Stomach smooth muscle (tissue), 2 donors: Measurements from ENCODE around the gene BACE2.

Experiments
- H3K27ac ChIP-seq: one replicate; pipeline ENCODE4 v1.7.0; 2013; ENCODE audit warnings: mild to moderate bottlenecking, low read length, inconsistent platforms
- H3K27me3 ChIP-seq, 2 donors: one replicate each; pipeline ENCODE4 v1.7.0; 2013; ENCODE audit warnings: low read length in 2 of 2; ENCODE audit not compliant: insufficient read depth in 2 of 2, control insufficient read depth in 1 of 2
- H3K36me3 ChIP-seq, 2 donors: one replicate each; pipeline ENCODE4 v1.7.0; 2013; ENCODE audit warnings: low read length in 2 of 2; ENCODE audit not compliant: control insufficient read depth in 2 of 2, insufficient read depth in 2 of 2
- H3K4me1 ChIP-seq: one replicate; pipeline ENCODE4 v1.7.0; 2013; ENCODE audit warnings: low read length; ENCODE audit not compliant: control insufficient read depth, insufficient read depth
- H3K4me3 ChIP-seq, 2 donors: one replicate each; pipeline ENCODE4 v1.7.0; 2013; ENCODE audit warnings: low read length in 2 of 2
- H3K9ac ChIP-seq, 2 donors: one replicate each; pipeline ENCODE4 v1.7.0; 2013; ENCODE audit warnings: low read length in 2 of 2, mild to moderate bottlenecking in 1 of 2
- H3K9me3 ChIP-seq, 2 donors: one replicate each; pipeline ENCODE4 v1.7.0; 2013; ENCODE audit warnings: low read length in 2 of 2; ENCODE audit not compliant: control insufficient read depth in 2 of 2
- donor health status: healthy.
- donor health status: Pancreatic carcinoma.

BACE2 gene

GRCh38 chr21:41164981-41165655 lies 2.8 kb upstream of the BACE2 start:
- H3K9ac ChIP-seq = no peak overlapping the region

GRCh38 chr21:41166884-41167283 lies 1.1 kb upstream of the BACE2 start:
- H3K27ac ChIP-seq = no peak overlapping the region
- peak overlapping the region; percentile 56 to 79 for H3K4me3 ChIP-seq
- peak overlapping the region; percentile 78 to 82 for H3K9ac ChIP-seq
- H3K9me3 ChIP-seq = no peaks in the 10 kb centered on the region
- H3K36me3 ChIP-seq = no peaks in the 10 kb centered on the region
- H3K27me3 ChIP-seq = no peaks in the 10 kb centered on the region
- H3K4me1 ChIP-seq = peaks cover 20% of the 10 kb centered on the region

More at GRCh38 chr21:41164981-41165655, 2.8 kb upstream of the BACE2 start:
- no peaks in the 10 kb centered on the region for H3K9me3 ChIP-seq
- H3K27me3 ChIP-seq = no peaks in the 10 kb centered on the region
- peaks cover 9% of the 10 kb centered on the region for H3K4me1 ChIP-seq
- H3K4me3 ChIP-seq = no peak overlapping the region
- no peaks in the 10 kb centered on the region for H3K36me3 ChIP-seq
- no peak overlapping the region for H3K27ac ChIP-seq

GRCh38 chr21:41168391-41169257 lies 664 bp downstream of the BACE2 start:
- Histone ChIP-seq H3K27me3 (no peaks in the 10 kb centered on the region), H3K4me1 (peaks cover 20% of the 10 kb centered on the region), H3K9ac (peak overlapping the region; percentile 71 to 88), H3K9me3 (no peaks in the 10 kb centered on the region), H3K27ac (peak overlapping the region; percentile 80), H3K36me3 (no peaks in the 10 kb centered on the region), H3K4me3 (peak overlapping the region; percentile 65 to 79)

DNA sequence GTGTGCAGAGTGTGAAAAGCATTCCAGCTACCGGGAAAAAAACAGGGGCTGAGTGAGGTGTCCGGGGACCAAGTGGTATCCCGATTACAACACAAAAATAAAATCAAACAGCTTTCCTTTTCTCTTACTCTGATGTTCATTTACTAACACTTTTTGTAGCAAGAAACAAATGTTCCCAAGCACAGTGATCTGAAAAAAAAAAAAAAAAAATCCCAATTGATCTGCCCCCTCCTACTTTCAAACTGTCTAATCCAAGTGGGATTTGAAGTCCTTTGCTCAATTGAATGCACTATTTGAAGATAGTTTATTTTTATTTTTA lies 1.3 kb downstream of the BACE2 start:
- Histone ChIP-seq H3K27me3 (no peaks in the 10 kb centered on the region), H3K4me3 (peak overlapping the region; percentile 62 to 79), H3K27ac (peak overlapping the region; percentile 53), H3K36me3 (no peaks in the 10 kb centered on the region), H3K4me1 (peaks cover 20% of the 10 kb centered on the region), H3K9ac (peak overlapping the region; percentile 21 to 60), H3K9me3 (no peaks in the 10 kb centered on the region)

GRCh38 chr21:41169701-41170100 lies 1.7 kb downstream of the BACE2 start:
- H3K4me3 ChIP-seq = peak overlapping the region in 1 of 2 donors; percentile 79
- H3K27me3 ChIP-seq = no peaks in the 10 kb centered on the region
- H3K9me3 ChIP-seq = no peaks in the 10 kb centered on the region
- H3K36me3 ChIP-seq = no peaks in the 10 kb centered on the region
- H3K4me1 ChIP-seq = peaks cover 22% of the 10 kb centered on the region
- peak overlapping the region; percentile 53 for H3K27ac ChIP-seq
- peak overlapping the region; percentile 55 to 60 for H3K9ac ChIP-seq

DNA sequence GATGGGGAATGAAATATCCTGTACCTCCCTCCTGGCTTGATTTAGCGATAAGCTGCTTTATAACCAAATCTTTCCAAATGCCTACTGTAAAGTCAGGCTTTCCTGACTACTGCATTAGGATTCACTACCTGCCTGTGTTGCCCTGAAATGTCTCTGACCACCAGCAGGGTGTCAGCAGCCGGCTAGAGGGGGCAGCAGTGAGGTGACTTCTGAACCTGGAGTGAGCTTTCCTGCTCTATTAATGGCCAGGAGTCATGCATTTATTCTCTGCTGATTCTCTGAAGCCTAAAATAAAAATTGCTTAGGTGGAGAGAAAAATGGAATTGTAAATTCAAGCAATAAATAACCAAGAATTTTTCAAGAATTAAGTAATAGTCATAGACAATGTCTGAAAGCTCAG lies 2.5 kb downstream of the BACE2 start:
- Histone ChIP-seq H3K36me3 (no peaks in the 10 kb centered on the region), H3K27ac (no peak overlapping the region), H3K27me3 (no peaks in the 10 kb centered on the region), H3K4me3 (no peak overlapping the region), H3K4me1 (peaks cover 24% of the 10 kb centered on the region), H3K9me3 (no peaks in the 10 kb centered on the region), H3K9ac (peak overlapping the region in 1 of 2 donors; percentile 20)

DNA sequence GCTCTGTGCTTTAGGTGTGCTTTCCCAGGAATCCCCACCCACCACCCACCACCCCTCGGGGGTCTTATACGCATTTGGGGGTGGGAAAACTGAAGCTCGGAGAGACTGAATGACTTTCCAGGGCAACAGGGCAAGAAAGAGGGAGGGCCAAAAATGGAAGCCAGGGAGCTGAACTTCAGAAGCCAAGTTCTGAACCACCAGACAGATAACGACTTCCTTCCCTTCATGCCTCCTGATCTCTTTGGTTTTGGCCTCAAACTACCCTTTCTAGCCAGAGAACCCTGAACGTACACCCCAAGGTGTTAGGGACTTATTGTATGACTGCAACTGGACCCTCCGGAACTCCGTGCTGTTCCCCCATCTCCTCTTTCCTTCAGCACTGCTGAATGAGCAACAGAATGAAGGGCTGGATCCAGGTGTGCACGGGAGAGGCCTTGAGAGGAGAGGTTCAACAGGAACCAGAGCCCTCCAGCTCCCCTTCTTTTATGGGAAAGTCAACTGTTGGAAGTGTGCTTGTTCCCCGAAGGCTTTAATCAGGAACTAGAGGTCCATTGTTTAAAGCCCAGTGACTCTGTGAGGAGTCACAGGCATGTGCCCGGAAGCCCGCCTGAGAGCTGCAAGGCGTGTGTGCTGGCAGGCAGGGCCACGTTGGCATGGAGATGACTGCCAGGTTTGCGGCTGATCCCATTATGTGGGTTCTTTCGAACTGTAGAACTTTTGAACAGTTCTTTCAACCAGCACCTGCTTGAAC lies 3.1 kb downstream of the BACE2 start:
- no peaks in the 10 kb centered on the region for H3K36me3 ChIP-seq
- H3K4me3 ChIP-seq = peak overlapping the region in 1 of 2 donors; percentile 29
- H3K4me1 ChIP-seq = peaks cover 24% of the 10 kb centered on the region
- no peaks in the 10 kb centered on the region for H3K9me3 ChIP-seq
- peak overlapping the region; percentile 46 for H3K27ac ChIP-seq
- H3K9ac ChIP-seq = peak overlapping the region in 1 of 2 donors; percentile 20
- no peaks in the 10 kb centered on the region for H3K27me3 ChIP-seq

- Histone ChIP-seq H3K27ac (no peak overlapping the region), H3K36me3 (no peaks in the 10 kb centered on the region), H3K9ac (no peak overlapping the region), H3K9me3 (no peaks in the 10 kb centered on the region), H3K27me3 (no peaks in the 10 kb centered on the region), H3K4me1 (peaks cover 29% of the 10 kb centered on the region), H3K4me3 (no peak overlapping the region)
These were observed 7.1 kb downstream of the BACE2 start for GRCh38 chr21:41175080-41175479.

DNA sequence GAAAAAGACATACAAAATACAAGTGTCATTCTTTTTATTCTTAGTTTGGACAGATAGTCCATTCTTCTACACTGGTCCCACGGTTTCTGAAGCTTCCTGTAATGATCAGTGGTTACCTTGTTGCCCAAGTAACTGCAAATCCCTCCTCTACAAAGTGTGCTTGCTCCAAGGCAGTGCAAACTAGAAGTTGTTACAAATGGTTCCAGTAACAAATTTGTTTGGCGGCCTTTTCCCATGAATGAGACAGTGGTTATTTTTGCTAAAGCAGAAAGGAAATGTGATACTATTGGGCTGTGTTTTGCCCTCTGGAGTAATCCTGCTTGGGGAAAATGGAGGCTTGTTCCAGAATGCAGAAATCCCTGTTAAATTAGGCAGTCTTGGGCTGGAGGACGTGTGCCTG lies 8.9 kb downstream of the BACE2 start:
- Histone ChIP-seq H3K4me1 (peaks cover 27% of the 10 kb centered on the region), H3K27me3 (no peaks in the 10 kb centered on the region), H3K4me3 (no peak overlapping the region), H3K9ac (no peak overlapping the region), H3K27ac (no peak overlapping the region), H3K36me3 (no peaks in the 10 kb centered on the region), H3K9me3 (no peaks in the 10 kb centered on the region)

DNA sequence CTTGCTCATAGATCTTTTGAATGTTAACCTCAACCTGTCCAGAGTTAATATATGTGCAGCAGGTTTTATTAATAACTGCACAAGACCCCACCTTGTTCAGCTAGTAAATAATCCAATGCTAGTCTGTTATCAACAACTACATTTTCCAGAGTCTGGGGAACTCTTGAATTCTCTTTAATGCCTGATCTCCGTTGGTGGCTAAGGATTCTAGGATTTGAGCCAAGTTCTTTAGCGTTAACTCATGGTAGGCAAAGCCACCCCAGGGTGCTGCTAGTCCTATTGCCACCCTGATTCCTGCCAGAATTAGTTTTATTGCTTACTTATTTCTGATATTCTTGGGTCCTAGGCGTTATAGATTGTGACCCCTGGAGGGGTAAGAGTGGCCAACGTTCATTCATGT lies 12.8 kb downstream of the BACE2 start:
- Histone ChIP-seq H3K9me3 (no peaks in the 10 kb centered on the region), H3K4me3 (no peak overlapping the region), H3K27me3 (no peaks in the 10 kb centered on the region), H3K9ac (no peak overlapping the region), H3K4me1 (peaks cover 22% of the 10 kb centered on the region), H3K27ac (no peak overlapping the region), H3K36me3 (no peaks in the 10 kb centered on the region)
